Mesothelial cell of epicardium (in vitro differentiated cells): ENCODE results near the gene WBP11. TPM values are rescaled to one million over a fixed set of nuclear protein-coding genes. Genes with fewer than 3 reads are reported as not detected.

Source experiments
- DNase-seq, 2 experiments: peaks; one replicate each; pipeline ENCODE4 v3.0.0; 2021; ENCODE audit warnings: low spot score in 2 of 2; ENCODE audit not compliant: unreplicated experiment in 2 of 2
- H3K27ac Mint-ChIP-seq: 2 replicates; pipeline ENCODE4 v1.8.0; 2021; ENCODE audit warnings: mixed read lengths
- H3K27me3 Mint-ChIP-seq: 2 replicates; pipeline ENCODE4 v1.8.0; 2021; ENCODE audit warnings: low read depth, mixed read lengths
- H3K36me3 Mint-ChIP-seq: 2 replicates; pipeline ENCODE4 v1.8.0; 2021; ENCODE audit warnings: mixed read lengths
- H3K4me1 Mint-ChIP-seq: 2 replicates; pipeline ENCODE4 v1.8.0; 2021; ENCODE audit warnings: mixed read lengths
- H3K4me3 Mint-ChIP-seq: 2 replicates; pipeline ENCODE4 v1.8.0; 2021; ENCODE audit warnings: mild to moderate bottlenecking, moderate library complexity, mixed read lengths
- H3K9me3 Mint-ChIP-seq: 2 replicates; pipeline ENCODE4 v1.8.0; 2021; ENCODE audit warnings: mixed read lengths
- total RNA-seq: library from RNA; stranded (reverse); gene quantifications from 3 replicates; pipeline ENCODE4 v1.2.1, GENCODE V29; 2021
- TF ChIP-seq, protein P1 (sequence below): fragments of 200-600 bp; sonication (generic); IDR thresholded peaks from one replicate; pipeline ENCODE4 v1.5.0; 2021; ENCODE audit warnings: antibody characterized with exemption; ENCODE audit not compliant: unreplicated experiment

The WBP11 gene
- total RNA-seq, 1 donor from 2014 or later = 72.8 TPM

DNA sequence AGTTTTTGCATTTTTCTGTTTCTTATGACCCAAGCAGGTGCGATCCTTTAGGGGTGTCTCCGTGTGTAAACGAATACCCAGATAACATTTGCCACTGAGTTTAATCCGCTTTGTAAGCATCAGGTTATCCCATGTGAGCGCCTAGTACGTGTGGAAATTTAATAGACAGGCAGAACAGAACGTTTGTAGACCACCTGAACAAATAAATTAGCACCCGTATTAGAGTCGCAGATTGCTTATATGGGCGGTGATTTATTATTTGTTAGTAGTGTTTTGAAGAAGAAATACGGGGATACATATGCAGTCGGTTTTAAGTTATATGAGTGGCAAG, 517 bp upstream of the WBP11 start:
- H3K4me1 Mint-ChIP-seq = peaks cover 18% of the 10 kb centered on the region
- TF ChIP-seq, protein P1, sequence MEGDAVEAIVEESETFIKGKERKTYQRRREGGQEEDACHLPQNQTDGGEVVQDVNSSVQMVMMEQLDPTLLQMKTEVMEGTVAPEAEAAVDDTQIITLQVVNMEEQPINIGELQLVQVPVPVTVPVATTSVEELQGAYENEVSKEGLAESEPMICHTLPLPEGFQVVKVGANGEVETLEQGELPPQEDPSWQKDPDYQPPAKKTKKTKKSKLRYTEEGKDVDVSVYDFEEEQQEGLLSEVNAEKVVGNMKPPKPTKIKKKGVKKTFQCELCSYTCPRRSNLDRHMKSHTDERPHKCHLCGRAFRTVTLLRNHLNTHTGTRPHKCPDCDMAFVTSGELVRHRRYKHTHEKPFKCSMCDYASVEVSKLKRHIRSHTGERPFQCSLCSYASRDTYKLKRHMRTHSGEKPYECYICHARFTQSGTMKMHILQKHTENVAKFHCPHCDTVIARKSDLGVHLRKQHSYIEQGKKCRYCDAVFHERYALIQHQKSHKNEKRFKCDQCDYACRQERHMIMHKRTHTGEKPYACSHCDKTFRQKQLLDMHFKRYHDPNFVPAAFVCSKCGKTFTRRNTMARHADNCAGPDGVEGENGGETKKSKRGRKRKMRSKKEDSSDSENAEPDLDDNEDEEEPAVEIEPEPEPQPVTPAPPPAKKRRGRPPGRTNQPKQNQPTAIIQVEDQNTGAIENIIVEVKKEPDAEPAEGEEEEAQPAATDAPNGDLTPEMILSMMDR = no peak
- H3K27ac Mint-ChIP-seq = no peak overlapping the region
- DNase-seq = no peak
- H3K4me3 Mint-ChIP-seq = no peak overlapping the region
- H3K9me3 Mint-ChIP-seq = no peaks in the 10 kb centered on the region
- no peaks in the 10 kb centered on the region for H3K27me3 Mint-ChIP-seq
- H3K36me3 Mint-ChIP-seq = peaks cover 7% of the 10 kb centered on the region

DNA sequence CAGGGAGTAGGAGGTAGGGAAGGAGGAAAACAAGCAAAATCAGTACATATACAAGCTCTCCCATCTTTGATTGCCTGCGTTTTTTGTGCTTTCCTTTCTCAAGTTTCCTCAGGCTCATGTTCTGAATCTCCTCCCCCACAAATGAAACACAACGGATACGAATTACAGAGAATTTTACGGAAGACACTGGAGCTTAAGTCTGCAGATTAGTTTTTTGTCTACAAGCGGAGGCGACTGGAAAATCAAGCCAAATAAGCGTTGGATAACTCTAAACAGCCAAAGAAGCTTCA, 612 bp downstream of the WBP11 start:
- peaks cover 8% of the 10 kb centered on the region for H3K36me3 Mint-ChIP-seq
- H3K4me1 Mint-ChIP-seq = peaks cover 18% of the 10 kb centered on the region
- TF ChIP-seq, protein P1 = no peak
- H3K9me3 Mint-ChIP-seq = no peaks in the 10 kb centered on the region
- H3K27me3 Mint-ChIP-seq = no peaks in the 10 kb centered on the region
- no peak overlapping the region for H3K4me3 Mint-ChIP-seq
- no peak overlapping the region for H3K27ac Mint-ChIP-seq
- DNase-seq = no peak

- Mint-ChIP-seq H3K4me1 (peaks cover 18% of the 10 kb centered on the region), H3K36me3 (peaks cover 13% of the 10 kb centered on the region), H3K9me3 (no peaks in the 10 kb centered on the region), H3K27ac (no peak overlapping the region), H3K4me3 (no peak overlapping the region), H3K27me3 (no peaks in the 10 kb centered on the region)
- DNase-seq = no peak
- TF ChIP-seq, protein P1 = no peak
Observed at GRCh38 chr12:14802247-14802646, 1.0 kb downstream of the WBP11 start.

DNA sequence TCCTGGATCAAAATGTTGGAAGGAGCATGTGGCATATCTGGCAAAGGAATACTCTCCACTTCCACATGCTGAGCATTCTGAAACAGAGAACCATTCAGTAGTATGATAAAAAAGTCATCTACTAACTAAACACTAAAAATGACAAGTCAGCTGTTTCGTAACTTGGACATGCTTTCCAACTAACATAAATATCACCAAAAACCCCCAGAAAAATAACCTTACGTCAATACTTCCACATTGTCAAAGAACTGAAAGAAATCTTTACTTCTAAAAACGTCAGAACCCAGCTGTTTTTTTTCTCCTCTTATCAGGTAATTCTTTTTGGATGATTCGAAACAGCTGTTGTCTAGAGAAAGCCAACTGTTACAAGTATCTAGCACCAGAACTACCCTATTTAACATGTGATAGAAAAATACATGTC, 8.2 kb downstream of the WBP11 start:
- TF ChIP-seq, protein P1 = no peak
- no peak for DNase-seq
- H3K4me1 Mint-ChIP-seq = no peaks in the 10 kb centered on the region
- no peaks in the 10 kb centered on the region for H3K27me3 Mint-ChIP-seq
- H3K27ac Mint-ChIP-seq = peak overlapping the region; percentile 40
- peaks cover 54% of the 10 kb centered on the region for H3K36me3 Mint-ChIP-seq
- no peaks in the 10 kb centered on the region for H3K9me3 Mint-ChIP-seq
- no peak overlapping the region for H3K4me3 Mint-ChIP-seq

DNA sequence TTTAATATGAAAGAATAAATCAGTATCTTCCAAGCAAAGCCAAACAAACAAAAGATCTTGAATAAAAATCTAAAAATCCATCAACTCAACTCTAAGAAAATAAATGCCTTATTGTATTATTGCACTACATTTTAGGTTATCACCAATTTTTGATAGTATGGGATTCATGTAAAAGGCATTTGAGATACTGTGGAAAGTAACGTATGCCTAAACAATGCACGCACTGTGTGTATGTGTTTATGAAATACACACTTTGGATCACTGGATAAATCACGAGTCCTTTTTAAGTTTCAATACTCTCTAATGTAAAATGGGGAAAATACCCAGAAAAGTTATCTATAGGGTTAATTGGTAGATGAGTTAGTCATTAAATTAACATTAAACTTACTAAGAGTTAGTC, 17.7 kb downstream of the WBP11 start:
- DNase-seq = no peak
- H3K9me3 Mint-ChIP-seq = no peaks in the 10 kb centered on the region
- H3K36me3 Mint-ChIP-seq = peaks cover 38% of the 10 kb centered on the region
- no peak overlapping the region for H3K27ac Mint-ChIP-seq
- TF ChIP-seq, protein P1 = no peak
- no peaks in the 10 kb centered on the region for H3K4me1 Mint-ChIP-seq
- no peak overlapping the region for H3K4me3 Mint-ChIP-seq
- no peaks in the 10 kb centered on the region for H3K27me3 Mint-ChIP-seq

- H3K4me1 Mint-ChIP-seq = no peaks in the 10 kb centered on the region
- no peaks in the 10 kb centered on the region for H3K9me3 Mint-ChIP-seq
- H3K27me3 Mint-ChIP-seq = no peaks in the 10 kb centered on the region
- H3K4me3 Mint-ChIP-seq = no peak overlapping the region
- TF ChIP-seq, protein P1 = no peak
- DNase-seq = no peak
- H3K36me3 Mint-ChIP-seq = peaks cover 27% of the 10 kb centered on the region
- no peak overlapping the region for H3K27ac Mint-ChIP-seq
Observed at GRCh38 chr12:14784471-14784870, 18.8 kb downstream of the WBP11 start.
